Stimulated activated CD8-positive, alpha-beta memory T cell treated with anti-CD3 and anti-CD28 coated beads, Interleukin-7, amount 100 ng/mL, for 4 hours (primary cell): ENCODE results near the gene PSMB5.

Experiments used
- DNase-seq, 2 donors: peaks; one replicate each; pipeline ENCODE4 v3.0.0-alpha.2; 2020; ENCODE audit warnings: low read depth in 2 of 2

Gene PSMB5

DNA sequence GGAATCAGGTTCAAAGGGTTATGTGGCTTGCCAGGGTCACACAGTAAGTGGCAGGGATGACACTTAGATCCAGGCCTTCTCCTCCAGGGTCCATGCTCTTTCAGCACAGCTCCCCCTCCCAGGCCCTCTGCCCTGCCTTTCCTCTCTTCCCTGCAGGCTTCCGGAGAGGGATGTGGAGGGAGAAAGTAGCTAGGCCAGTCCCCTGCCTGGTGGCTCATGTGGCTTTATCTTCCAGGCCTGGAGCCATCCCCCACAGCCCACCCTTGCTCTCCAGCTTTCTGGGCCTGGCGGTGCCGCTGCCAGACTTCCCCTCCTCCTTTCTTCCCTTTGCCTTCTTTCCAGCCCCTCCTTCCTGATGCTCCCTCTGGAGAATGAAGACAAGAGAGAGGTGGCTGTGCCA lies 9.1 kb upstream of the PSMB5 start:
- no peak for DNase-seq

DNA sequence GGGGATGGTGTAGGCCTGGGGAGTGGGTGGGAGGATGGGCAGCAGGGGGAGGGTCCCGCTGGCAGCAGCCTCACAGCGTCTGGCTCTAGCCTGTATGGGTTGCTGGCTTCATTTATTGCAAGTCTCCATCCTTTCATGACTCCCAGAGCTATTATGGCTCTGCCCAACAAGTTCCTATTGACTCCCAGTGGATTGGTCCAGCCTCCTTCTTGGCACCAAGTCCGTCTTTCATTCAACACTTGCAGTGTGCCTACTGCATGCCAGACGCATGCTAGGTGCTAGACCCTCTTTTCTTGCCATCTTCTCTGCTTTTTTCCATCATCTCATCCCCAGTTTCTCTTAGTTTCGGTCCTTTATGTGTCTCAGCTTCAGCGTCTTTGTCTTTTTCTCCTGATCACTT lies 8.4 kb upstream of the PSMB5 start:
- DNase-seq = no peak

DNA sequence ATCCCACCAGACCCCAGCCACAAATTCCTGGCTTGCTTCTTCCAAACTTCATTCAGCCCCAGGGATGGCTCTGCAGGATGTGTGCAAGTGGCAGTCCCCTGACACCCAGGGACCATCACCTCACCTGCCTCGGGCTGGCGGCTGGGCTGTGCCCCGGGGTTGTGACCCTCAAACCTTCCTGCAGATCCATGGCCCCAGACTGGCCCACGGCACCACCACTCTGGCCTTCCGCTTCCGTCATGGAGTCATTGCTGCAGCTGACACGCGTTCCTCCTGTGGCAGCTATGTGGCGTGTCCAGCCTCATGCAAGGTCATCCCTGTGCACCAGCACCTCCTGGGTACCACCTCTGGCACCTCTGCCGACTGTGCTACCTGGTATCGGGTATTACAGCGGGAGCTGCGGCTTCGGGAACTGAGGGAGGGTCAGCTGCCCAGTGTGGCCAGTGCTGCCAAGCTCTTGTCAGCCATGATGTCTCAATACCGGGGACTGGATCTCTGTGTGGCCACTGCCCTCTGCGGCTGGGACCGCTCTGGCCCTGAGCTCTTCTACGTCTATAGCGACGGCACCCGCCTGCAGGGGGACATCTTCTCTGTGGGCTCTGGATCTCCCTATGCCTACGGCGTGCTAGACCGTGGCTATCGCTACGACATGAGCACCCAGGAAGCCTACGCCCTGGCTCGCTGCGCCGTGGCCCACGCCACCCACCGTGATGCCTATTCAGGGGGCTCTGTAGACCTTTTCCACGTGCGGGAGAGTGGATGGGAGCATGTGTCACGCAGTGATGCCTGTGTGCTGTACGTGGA lies 7.7 kb upstream of the PSMB5 start, which contains the start of gene PSMB11:
Gene PSMB11, plus strand, starts transcription at position 51 of the 804 bp plus-strand sequence. Its CDS starts 14 bp downstream, at position 65.
- DNase-seq = no peak

GRCh38 chr14:23041729-23042128 lies 7.0 kb upstream of the PSMB5 start:
- DNase-seq = no peak

DNA sequence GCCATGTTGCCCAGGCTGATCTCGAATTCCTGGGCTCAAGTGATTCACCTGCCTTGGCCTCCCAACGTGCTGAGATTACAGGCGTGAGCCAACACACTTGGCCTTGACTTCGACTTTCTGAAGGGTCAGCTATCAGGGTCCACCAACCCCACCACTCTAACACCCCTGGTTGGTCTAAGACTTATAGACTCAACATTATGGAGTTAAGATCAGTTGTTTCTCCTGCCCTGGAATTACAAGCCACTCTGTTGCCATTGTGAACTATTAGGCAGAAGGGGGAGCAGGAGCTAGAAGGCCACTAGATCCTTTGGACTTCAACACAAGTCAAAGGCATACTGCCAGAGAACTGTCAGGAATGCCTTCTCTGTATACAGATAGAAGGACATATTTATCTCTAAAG lies 5.4 kb upstream of the PSMB5 start:
- no peak for DNase-seq

- DNase-seq = no peak
Measured at GRCh38 chr14:23035303-23036144, 824 bp upstream of the PSMB5 start.

DNA sequence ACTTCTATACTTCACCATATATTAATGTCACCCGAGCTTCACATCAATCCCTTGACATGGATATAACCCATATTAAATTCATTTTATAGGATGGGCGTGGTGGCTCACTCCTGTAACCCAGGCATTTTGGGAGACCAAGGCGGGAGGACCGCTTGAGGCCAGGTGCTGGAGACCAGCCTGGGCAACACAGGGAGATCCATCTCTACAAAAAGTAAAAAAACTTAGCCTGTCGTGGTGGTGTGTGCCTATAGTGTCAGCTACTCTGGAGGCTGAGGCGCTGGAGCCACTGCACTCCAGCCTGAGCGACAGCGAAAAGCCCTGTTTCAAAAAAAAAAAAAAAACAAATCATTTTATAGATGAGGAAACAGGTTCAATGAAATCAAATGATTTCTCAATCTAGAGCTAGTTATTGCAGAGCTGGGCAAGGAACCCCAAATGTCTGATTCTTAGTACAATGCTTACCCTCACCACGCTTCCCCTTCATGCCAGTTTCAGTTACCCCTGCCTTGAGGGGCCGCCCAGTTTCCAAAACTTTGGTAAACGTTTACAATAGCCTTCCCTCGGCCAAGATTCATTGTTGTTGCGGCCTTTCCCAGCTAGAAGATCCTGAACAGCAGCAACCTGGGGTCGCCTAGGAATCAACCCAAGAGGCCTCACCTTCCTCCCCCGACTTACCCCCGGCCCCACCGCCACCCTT lies 751 bp downstream of the PSMB5 start:
- no peak for DNase-seq

DNA sequence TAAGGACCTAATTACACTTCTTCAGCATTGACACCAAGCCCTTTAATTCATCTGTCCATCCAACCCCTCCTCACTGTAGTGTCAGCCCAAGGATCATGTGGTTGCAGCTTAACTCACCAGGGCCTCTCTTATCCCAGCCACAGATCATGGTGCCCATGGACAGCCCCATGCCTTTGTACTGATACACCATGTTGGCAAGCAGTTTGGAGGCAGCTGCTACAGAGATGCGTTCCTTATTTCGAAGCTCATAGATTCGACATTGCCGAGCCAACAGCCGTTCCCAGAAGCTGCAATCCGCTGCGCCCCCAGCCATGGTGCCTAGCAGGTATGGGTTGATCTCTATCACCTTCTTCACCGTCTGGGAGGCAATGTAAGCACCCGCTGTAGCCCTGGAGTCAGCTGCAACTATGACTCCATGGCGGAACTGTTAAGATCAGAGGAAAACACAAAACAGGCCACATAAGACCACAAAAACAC lies 1.4 kb downstream of the PSMB5 start:
- DNase-seq = no peak

- DNase-seq = no peak
Measured at GRCh38 chr14:23030936-23031335, 3.8 kb downstream of the PSMB5 start.

- DNase-seq = no peak
Measured at GRCh38 chr14:23028799-23029198, 5.9 kb downstream of the PSMB5 start.

GRCh38 chr14:23025151-23025814 lies 9.4 kb downstream of the PSMB5 start:
- DNase-seq = no peak

DNA sequence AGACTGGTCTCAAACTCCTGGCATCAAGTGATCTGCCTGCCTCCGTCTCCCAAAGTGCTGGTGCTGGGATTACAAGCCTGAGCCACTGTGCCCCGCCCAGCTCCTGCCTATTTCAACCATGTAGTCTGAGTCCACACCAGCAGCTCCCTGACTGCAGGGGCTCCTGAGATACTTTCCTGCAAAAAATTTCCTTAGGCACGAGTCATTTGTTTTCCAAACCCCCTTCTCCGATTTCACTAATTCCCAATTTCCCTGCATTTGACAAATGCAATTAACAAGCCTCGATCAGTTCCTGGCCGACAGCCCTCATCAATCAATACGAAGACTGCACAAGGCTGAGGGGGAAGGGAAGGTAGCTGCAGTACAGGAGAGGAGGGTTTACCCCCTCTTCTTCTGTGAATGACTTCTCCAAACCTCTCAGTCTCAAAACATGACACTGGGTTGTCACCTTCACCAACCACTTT lies 10.1 kb downstream of the PSMB5 start:
- DNase-seq = no peak

DNA sequence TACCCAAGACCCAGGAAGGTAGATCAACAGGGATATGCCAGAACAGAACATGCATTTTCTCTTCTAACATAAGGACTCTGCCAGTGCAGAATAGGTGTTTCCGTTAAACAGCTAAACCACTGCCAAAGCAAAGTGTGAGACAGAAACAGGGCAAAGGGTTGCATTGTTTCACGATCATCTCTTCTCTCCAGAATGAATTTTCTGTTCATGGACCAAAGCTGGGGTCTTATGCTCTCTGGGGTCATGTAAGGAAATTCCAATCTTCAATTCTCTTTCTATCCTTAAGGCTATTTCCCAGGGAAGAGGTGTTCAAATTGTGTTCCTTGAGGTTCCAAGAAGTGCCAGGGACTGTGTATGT lies 10.9 kb downstream of the PSMB5 start:
- DNase-seq = no peak

DNA sequence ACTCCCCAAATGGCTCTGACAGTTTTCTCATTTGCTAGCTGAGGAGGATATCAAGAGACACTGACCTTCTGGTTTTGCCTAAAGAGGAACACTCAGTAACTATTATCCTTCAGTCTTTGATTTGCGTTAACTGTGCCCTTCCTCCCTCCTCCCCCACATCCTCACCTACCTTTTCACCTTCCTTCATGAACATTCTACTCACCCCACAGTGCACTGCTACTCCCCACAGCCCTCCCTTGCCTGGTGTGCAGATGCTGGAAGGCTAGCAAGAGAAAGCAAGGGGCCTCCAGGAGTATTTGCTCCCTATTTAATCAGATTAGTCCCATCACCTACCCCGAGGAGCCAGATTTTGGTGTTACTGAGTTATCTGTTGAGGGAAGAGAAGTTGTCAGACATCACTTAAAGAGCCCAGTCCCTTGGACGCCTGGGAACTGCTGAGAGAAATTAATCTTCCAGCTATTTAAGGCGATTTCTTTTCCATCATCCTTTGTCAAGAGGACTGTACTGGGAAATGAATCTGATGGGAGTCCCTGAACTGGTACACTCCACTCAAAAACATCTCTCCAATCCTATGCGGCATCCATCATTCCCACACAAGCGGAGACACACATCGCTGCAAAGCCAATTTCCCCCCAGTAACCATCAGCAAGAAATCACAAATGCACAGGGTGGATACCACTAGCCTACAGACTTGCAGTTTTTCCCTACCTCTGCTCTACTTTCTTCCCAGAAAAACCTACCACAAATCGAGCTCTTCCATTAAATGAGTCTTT lies 11.5 kb downstream of the PSMB5 start:
- DNase-seq = no peak

DNA sequence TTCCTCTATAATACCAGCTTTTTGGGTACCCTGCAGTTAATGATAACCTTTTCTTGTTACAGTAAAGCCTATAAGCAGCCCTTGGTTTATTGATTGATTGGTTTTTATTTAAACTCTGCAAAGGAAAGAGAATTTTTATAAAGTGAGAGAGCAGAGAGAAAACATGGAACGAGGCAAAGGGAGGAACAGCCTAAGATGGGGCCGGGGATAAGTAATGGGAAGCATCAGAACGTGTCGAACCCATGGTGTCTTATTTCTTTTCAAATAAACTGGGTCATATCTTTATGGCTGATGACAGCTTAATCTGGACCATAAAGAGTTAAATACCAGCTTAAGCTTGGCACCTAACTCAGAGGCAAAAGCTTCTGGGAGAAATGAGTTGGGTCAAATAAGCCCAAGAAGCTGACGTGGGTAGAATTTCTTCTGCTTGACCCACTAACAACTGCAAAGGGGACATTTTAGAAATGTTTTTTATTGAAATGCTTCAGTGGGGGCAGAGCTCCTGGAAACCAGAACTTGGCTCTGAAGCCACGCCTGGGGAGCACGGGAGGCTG lies 12.7 kb downstream of the PSMB5 start:
- DNase-seq = no peak

DNA sequence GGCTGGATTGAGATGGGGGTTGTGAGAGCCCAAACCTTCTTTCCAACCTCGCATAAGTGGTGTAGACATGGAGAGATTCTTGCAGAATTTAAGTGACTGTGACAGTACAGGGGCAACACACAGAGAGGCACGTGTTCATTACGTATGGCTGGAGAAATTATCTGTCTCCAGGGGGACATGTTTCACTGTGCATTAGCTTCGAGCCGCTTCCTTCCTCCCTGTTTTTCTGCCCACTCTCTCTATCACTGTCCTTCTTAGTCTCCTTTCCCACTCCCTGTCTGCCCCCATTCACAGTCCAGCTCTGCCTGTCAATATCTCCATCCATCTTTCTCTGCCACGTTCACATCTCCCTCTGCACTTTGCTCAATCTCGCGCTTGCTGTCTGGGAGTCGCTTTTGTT lies 13.3 kb downstream of the PSMB5 start:
- no peak for DNase-seq

DNA sequence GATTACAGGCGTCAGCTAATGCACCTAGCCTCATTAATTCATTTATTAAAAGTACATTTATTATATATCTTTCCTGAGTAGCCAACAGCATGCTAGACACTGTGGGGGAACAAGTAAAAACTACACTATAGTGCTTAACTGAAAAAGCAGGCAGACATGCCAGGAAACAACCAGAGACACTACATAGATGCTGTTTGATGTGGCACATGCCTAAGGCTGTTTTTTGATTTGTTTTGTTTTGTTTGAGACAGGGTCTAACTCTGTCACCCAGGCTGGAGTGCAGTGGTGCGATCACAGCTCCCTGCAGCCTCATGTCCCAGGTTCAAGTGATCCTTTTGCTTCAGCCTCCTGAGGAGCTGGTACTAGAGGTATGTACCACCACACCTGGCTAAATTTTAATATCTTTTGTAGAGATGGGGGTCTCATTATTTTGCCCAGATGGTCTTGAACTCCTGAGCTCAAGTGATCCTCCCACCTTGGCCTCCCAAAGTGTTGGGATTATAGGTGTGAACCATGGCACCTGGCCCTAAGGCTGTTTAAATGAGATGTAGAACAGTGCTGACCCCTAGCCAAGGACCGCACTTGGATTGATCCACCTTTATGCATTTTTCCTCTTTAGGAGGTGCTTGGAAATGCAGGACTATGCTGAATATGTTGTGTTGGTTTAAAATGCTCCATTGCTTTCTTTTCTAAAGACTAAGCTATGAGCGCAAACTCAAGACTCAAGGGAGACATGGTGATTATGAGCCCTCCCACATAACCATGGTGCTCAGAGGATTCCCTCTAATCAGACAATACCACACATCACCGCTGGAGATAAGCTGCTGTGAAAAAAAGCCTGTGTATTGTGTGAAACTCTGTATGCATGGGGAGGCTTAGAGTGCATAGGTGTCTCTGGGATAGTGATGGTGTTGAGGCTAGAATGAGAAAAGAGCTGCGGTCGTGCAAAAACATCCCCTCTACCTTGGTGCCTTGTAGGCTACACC lies 14.3 kb downstream of the PSMB5 start:
- no peak for DNase-seq

DNA sequence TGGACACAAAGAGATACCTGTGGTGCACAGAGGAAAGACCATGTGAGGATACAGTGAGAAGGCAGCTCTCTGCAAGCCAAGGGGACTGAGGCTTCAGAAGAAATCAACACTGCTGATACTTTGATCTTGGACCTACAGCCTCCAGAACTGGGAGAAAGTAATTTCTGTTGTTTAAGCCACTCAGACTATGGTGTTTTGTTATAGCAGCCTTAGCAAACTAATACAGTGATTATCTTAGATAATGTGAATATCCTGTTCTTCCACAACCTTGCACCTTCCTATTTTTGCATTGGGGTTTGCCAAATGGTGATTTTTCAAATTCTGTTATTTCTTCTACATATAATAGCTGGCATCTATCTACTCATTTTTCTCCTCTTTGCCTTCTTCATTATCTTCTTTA lies 16.6 kb downstream of the PSMB5 start:
- no peak for DNase-seq

GRCh38 chr14:23017091-23017490 lies 17.6 kb downstream of the PSMB5 start:
- no peak for DNase-seq
